B cell (primary cell): ENCODE measurements around the gene GPC5. TPM values are rescaled to one million over a fixed set of nuclear protein-coding genes. Genes with fewer than 3 reads are reported as not detected.

Experiments used
- ATAC-seq: fragments of 200-7000 bp; cut with Tn5 transposase; one replicate; pipeline ENCODE4 v1.10.0; 2021; ENCODE audit warnings: low read depth, mild to moderate bottlenecking, moderate number of reproducible peaks, moderate library complexity
- CTCF ChIA-PET: fragments of 350-600 bp; sonication (Branson Sonifier 250); formaldehyde crosslinking; loops from one replicate; lab custom pipeline; 2021; ENCODE audit warnings: antibody characterized with exemption, inconsistent platforms; lab: Charles Lee
- POLR2A ChIA-PET: fragments of 350-600 bp; sonication (Branson Sonifier 250); formaldehyde crosslinking; loops from one replicate; lab custom pipeline; 2021; ENCODE audit warnings: antibody characterized with exemption; lab: Charles Lee
- DNase-seq: peaks from one replicate; pipeline ENCODE4 v3.0.0; 2013
- H2AFZ ChIP-seq: 2 replicates; pipeline ENCODE4 v1.6.1; 2012; ENCODE audit warnings: mild to moderate bottlenecking, low read depth, low read length; ENCODE audit not compliant: insufficient read depth, poor library complexity, severe bottlenecking
- H3K27ac ChIP-seq, 2 donors: 1 replicate in 1 of 2; 2 replicates in 1 of 2; pipeline ENCODE4 v1.5.1; 2012 to 2013; ENCODE audit warnings: low read length in 2 of 2, mild to moderate bottlenecking in 2 of 2, moderate library complexity in 1 of 2
- H3K27me3 ChIP-seq, 4 experiments: fragments of 200-600 bp in 1 of 4; sonication (generic) in 1 of 4; replicated peaks in 1 of 4; 1 replicate in 2 of 4; 2 replicates in 2 of 4; pipeline versions ENCODE4 v1.6.1 to v1.7.0; 2013 to 2016; ENCODE audit warnings: low read length in 3 of 4, mild to moderate bottlenecking in 2 of 4, mixed read lengths in 1 of 4, moderate library complexity in 1 of 4; ENCODE audit not compliant: insufficient read depth in 4 of 4, control insufficient read depth in 3 of 4; ENCODE audit errors: control extremely low read depth in 1 of 4
- H3K36me3 ChIP-seq, 2 experiments: replicated peaks in 1 of 2; 1 replicate in 1 of 2; 2 replicates in 1 of 2; pipeline versions ENCODE4 v1.6.1 to v1.7.1; 2013; ENCODE audit warnings: low read length in 1 of 2; ENCODE audit not compliant: insufficient read depth in 2 of 2, control insufficient read depth in 1 of 2; ENCODE audit errors: control extremely low read depth in 1 of 2, extremely low read depth in 1 of 2
- H3K4me1 ChIP-seq, 2 donors: fragments of 200-600 bp in 1 of 2; sonication (generic) in 1 of 2; 1 replicate in 1 of 2; 2 replicates in 1 of 2; pipeline versions ENCODE4 v1.5.1 to v1.6.1; 2013 to 2017; ENCODE audit warnings: low read length in 2 of 2; ENCODE audit not compliant: control insufficient read depth in 2 of 2, insufficient read depth in 2 of 2
- H3K4me2 ChIP-seq: replicated peaks from 2 replicates; pipeline ENCODE3; 2012; ENCODE audit warnings: mild to moderate bottlenecking, low read depth, low read length; ENCODE audit not compliant: poor library complexity, severe bottlenecking
- H3K4me3 ChIP-seq, 5 experiments: fragments of 200-600 bp in 1 of 5; sonication (generic) in 1 of 5; 1 replicate in 3 of 5; 2 replicates in 2 of 5; pipeline versions ENCODE4 v1.5.1 to v1.7.0; 2011 to 2016; ENCODE audit warnings: low read length in 4 of 5, mild to moderate bottlenecking in 4 of 5, low read depth in 2 of 5, control low read depth in 1 of 5, moderate library complexity in 1 of 5; ENCODE audit not compliant: insufficient read depth in 1 of 5; ENCODE audit errors: control extremely low read depth in 1 of 5, extremely low read depth in 1 of 5
- H3K79me2 ChIP-seq: fragments of 200-600 bp; sonication (generic); one replicate; pipeline ENCODE4 v1.6.0; 2016; ENCODE audit warnings: low read length; ENCODE audit not compliant: control insufficient read depth, insufficient read depth
- H3K9ac ChIP-seq: fragments of 200-600 bp; sonication (generic); 2 replicates; pipeline ENCODE4 v1.6.1; 2017; ENCODE audit warnings: mild to moderate bottlenecking, low read length, moderate library complexity
- H3K9me3 ChIP-seq, 3 donors: one replicate each; pipeline versions ENCODE4 v1.6.1 to v1.7.1; 2013; ENCODE audit warnings: low read length in 2 of 3; ENCODE audit not compliant: control insufficient read depth in 2 of 3, insufficient read depth in 1 of 3; ENCODE audit errors: control extremely low read depth in 1 of 3
- H4K20me1 ChIP-seq: 2 replicates; pipeline ENCODE4 v1.6.0; 2012; ENCODE audit warnings: mild to moderate bottlenecking, low read length; ENCODE audit not compliant: insufficient read depth, control insufficient read depth, poor library complexity, severe bottlenecking
- H3K27ac Mint-ChIP-seq: one replicate; pipeline ENCODE4 v1.8.0; 2021; ENCODE audit warnings: mixed read lengths
- H3K27me3 Mint-ChIP-seq: one replicate; pipeline ENCODE4 v1.8.0; 2021; ENCODE audit warnings: mixed read lengths
- H3K4me1 Mint-ChIP-seq: one replicate; pipeline ENCODE4 v1.8.0; 2021; ENCODE audit warnings: mixed read lengths
- H3K4me3 Mint-ChIP-seq: one replicate; pipeline ENCODE4 v1.8.0; 2021; ENCODE audit warnings: mixed read lengths
- H3K9me3 Mint-ChIP-seq: one replicate; pipeline ENCODE4 v1.8.0; 2022; ENCODE audit warnings: mixed read lengths; ENCODE audit not compliant: insufficient read depth
- CTCF ChIP-seq: fragments of 200-600 bp; IDR thresholded peaks from one replicate; pipeline ENCODE4 v1.8.0; 2022; ENCODE audit warnings: antibody characterized with exemption, mild to moderate bottlenecking
- EZH2 ChIP-seq: IDR thresholded peaks from 2 replicates; pipeline ENCODE4 v1.6.1; 2012; ENCODE audit warnings: borderline replicate concordance, low read depth, mild to moderate bottlenecking, moderate library complexity, low read length; ENCODE audit not compliant: insufficient read depth, poor library complexity, severe bottlenecking
- WGBS: methylation state at CpG from one replicate; pipeline ENCODE4 v1.1.5; 2013; ENCODE audit warnings: missing lambda C conversion rate; ENCODE audit not compliant: insufficient coverage; 5-methylcytosine and 5-hydroxymethylcytosine counted together
- intact Hi-C: fragments of 100-400 bp; cut with micrococcal nuclease; formaldehyde crosslinking; loops from one replicate; pipeline ENCODE4 v1.10.0; 2022
- polyA plus RNA-seq: library from polyadenylated mRNA; depleted of rRNA; stranded (reverse); fragments of >200 nt; gene quantifications from 2 replicates; pipeline ENCODE4 v1.2.3, GENCODE V29; 2012
- total RNA-seq, 2 donors: library from RNA; stranded (reverse); fragments of 120-200 nt in 1 of 2; gene quantifications; 1 replicate in 1 of 2; 2 replicates in 1 of 2; pipeline versions ENCODE4 v1.2.3 to v1.2.4, GENCODE V29; 2013 to 2022

GPC5 gene
- total and polyA plus RNA-seq, 2 donors (not counting 1 experiment from before 2014, with no cell fraction given): 0.15 to 0.30 TPM

GRCh38 chr13:92187378-92187989, 789.1 kb downstream of the GPC5 start:
- Mint-ChIP-seq H3K27ac (no peak overlapping the region), H3K27me3 (no peaks in the 10 kb centered on the region), H3K9me3 (no peaks in the 10 kb centered on the region), H3K4me1 (no peaks in the 10 kb centered on the region), H3K4me3 (no peak overlapping the region)
- no peak overlapping the region for H3K27ac ChIP-seq
- no peak overlapping the region for H3K4me2 ChIP-seq
- ATAC-seq (no peak), DNase-seq (peak; percentile 34)
- intact Hi-C loops: no loop called here
- H3K27me3 ChIP-seq: no peaks in the 10 kb centered on the region
- no peak overlapping the region for H3K4me3 ChIP-seq
- H3K4me1 ChIP-seq: no peaks in the 10 kb centered on the region
- WGBS: no CpG with 5 or more reads among the region's 1 CpG
- TF ChIP-seq CTCF (peak; percentile 87), EZH2 (no peak)
- H2AFZ ChIP-seq: no peak overlapping the region
- no peaks in the 10 kb centered on the region for H3K9me3 ChIP-seq
- no peaks in the 10 kb centered on the region for H4K20me1 ChIP-seq
- no peak overlapping the region for H3K9ac ChIP-seq
- CTCF ChIA-PET: no interaction called here
- H3K36me3 ChIP-seq: no peaks in the 10 kb centered on the region
- H3K79me2 ChIP-seq: no peaks in the 10 kb centered on the region
- POLR2A ChIA-PET: no interaction called here

GRCh38 chr13:92188574-92188973, 790.2 kb downstream of the GPC5 start:
- ChIA-PET CTCF (no interaction called here), POLR2A (no interaction called here)

More at GRCh38 chr13:92188574-92188973, 790.2 kb downstream of the GPC5 start:
- no peaks in the 10 kb centered on the region for H3K27me3 Mint-ChIP-seq
- TF ChIP-seq EZH2 (no peak), CTCF (no peak)
- no peak overlapping the region for H2AFZ ChIP-seq
- no peaks in the 10 kb centered on the region for H3K9me3 ChIP-seq
- H3K9me3 Mint-ChIP-seq: no peaks in the 10 kb centered on the region
- ATAC-seq (no peak), DNase-seq (no peak)
- no peak overlapping the region for H3K4me2 ChIP-seq
- no CpG with 5 or more reads among the region's 2 CpGs for WGBS
- no peak overlapping the region for H3K4me3 ChIP-seq
- intact Hi-C loops: no loop called here
- H3K27ac Mint-ChIP-seq: no peak overlapping the region
- H3K27me3 ChIP-seq: no peaks in the 10 kb centered on the region
- H3K36me3 ChIP-seq: no peaks in the 10 kb centered on the region
- H3K9ac ChIP-seq: no peak overlapping the region
- no peak overlapping the region for H3K4me3 Mint-ChIP-seq
- no peaks in the 10 kb centered on the region for H3K4me1 ChIP-seq
- no peaks in the 10 kb centered on the region for H4K20me1 ChIP-seq
- no peaks in the 10 kb centered on the region for H3K4me1 Mint-ChIP-seq
- H3K27ac ChIP-seq: no peak overlapping the region
- H3K79me2 ChIP-seq: no peaks in the 10 kb centered on the region
